HepG2 (cell line): ENCODE results near the gene CEP76.

ENCODE experiments used
- KAT2B ChIP-seq: fragments of 150-350 bp; IDR thresholded peaks from 2 replicates; pipeline ENCODE4 v1.6.1; 2014; ENCODE audit warnings: low read depth, low read length, borderline replicate concordance
- POLR2AphosphoS5 ChIP-seq: IDR thresholded peaks from 2 replicates; pipeline ENCODE4 v1.6.1; 2012; ENCODE audit warnings: low read depth, low read length
- TF ChIP-seq, protein P1 (sequence below): sonication (generic); formaldehyde crosslinking; IDR thresholded peaks from 2 replicates; pipeline ENCODE4 v1.4.0; 2020; ENCODE audit warnings: mild to moderate bottlenecking, missing genetic modification reagents

DNA sequence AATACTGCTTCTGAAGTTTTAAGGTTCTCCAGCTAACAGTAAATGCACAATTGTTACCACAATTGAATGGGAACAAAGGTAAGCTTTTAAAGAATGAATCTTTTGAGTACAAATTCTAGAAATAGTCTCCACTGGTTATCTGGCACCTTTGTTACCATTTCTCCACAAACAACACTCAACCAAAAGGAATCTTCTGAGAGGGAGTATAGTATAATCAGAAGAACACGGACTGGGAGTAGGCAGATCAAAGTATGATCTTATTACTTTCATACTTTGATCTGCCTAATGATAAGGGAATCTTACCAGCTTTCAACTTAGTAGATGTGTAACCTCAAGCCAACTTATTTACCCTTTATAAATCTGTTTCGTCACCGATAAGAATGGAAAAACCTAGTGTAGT lies 1.4 kb downstream of the CEP76 start:
- no peak for TF ChIP-seq POLR2AphosphoS5
- TF ChIP-seq, protein P1, sequence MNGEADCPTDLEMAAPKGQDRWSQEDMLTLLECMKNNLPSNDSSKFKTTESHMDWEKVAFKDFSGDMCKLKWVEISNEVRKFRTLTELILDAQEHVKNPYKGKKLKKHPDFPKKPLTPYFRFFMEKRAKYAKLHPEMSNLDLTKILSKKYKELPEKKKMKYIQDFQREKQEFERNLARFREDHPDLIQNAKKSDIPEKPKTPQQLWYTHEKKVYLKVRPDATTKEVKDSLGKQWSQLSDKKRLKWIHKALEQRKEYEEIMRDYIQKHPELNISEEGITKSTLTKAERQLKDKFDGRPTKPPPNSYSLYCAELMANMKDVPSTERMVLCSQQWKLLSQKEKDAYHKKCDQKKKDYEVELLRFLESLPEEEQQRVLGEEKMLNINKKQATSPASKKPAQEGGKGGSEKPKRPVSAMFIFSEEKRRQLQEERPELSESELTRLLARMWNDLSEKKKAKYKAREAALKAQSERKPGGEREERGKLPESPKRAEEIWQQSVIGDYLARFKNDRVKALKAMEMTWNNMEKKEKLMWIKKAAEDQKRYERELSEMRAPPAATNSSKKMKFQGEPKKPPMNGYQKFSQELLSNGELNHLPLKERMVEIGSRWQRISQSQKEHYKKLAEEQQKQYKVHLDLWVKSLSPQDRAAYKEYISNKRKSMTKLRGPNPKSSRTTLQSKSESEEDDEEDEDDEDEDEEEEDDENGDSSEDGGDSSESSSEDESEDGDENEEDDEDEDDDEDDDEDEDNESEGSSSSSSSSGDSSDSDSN (CRISPR knock-in tag) = no peak
- no peak for TF ChIP-seq KAT2B
